Measurements from ENCODE around the gene KRT73. TPM values are rescaled to one million over a fixed set of nuclear protein-coding genes. Genes with fewer than 3 reads are reported as not detected.
A peak's percentile ranks its signal among the peaks of the same experiment; 100 is the strongest.

The KRT73 gene
- total RNA-seq, 1 experiment from 2014 or later: not detected

GRCh38 chr12:52570511-52570910 is 47.8 kb downstream of the KRT73 start:
- peaks cover 25% of the 10 kb centered on the region for H3K27me3 Mint-ChIP-seq (ENCODE audit: low read depth)
- Histone ChIP-seq H3K79me2 (ENCODE audit: insufficient read depth, low read length) (no peaks in the 10 kb centered on the region), H2BK20ac (ENCODE audit: low read depth, low read length, poor library complexity, severe bottlenecking) (no peak overlapping the region), H2BK5ac (ENCODE audit: insufficient read length, low read length) (no peak overlapping the region), H3K23ac (ENCODE audit: insufficient read length, low read depth, low read length) (no peak overlapping the region), H3K9ac (ENCODE audit: extremely low read depth, insufficient read length, low read length) (no peak overlapping the region), H2BK120ac (ENCODE audit: low read depth, low read length, poor library complexity, severe bottlenecking) (no peak overlapping the region), H3K18ac (ENCODE audit: insufficient read length, low read depth, low read length) (no peak overlapping the region), H2AFZ (ENCODE audit: low read length) (no peak overlapping the region), H3K14ac (ENCODE audit: insufficient read depth, low read length) (no peak overlapping the region), H3T11ph (ENCODE audit: low read length) (no peak overlapping the region), H3K27ac (ENCODE audit: insufficient read length, low read depth, low read length) (no peak overlapping the region), H3K79me1 (ENCODE audit: insufficient read depth, low read depth, low read length, poor library complexity, severe bottlenecking) (no peaks in the 10 kb centered on the region), H4K5ac (ENCODE audit: insufficient read length, low read depth, low read length) (no peak overlapping the region), H3K23me2 (ENCODE audit: insufficient read length, low read depth, low read length, poor library complexity, severe bottlenecking) (no peaks in the 10 kb centered on the region), H3K56ac (ENCODE audit: insufficient read length, low read depth, low read length) (no peak overlapping the region), H3K4me2 (ENCODE audit: insufficient read depth, insufficient read length, low read length) (no peak overlapping the region), H2BK12ac (ENCODE audit: insufficient read length, low read depth, low read length) (no peak overlapping the region), H4K91ac (ENCODE audit: insufficient read length, low read depth, low read length) (no peak overlapping the region), H3K9me3 (ENCODE audit: control insufficient read depth, low read depth, low read length) (no peaks in the 10 kb centered on the region), H4K20me1 (ENCODE audit: control insufficient read depth, insufficient read depth, insufficient read length) (no peaks in the 10 kb centered on the region), H2BK15ac (ENCODE audit: low read depth, low read length) (no peak overlapping the region), H3K27me3 (ENCODE audit: insufficient read depth, low read length) (no peaks in the 10 kb centered on the region), H3K4ac (ENCODE audit: low read depth, low read length) (no peak overlapping the region), H2AK5ac (ENCODE audit: insufficient read length, low read length) (no peak overlapping the region), H3K4me1 (ENCODE audit: insufficient read depth, low read length) (no peaks in the 10 kb centered on the region), H4K8ac (replicated peaks; ENCODE audit: insufficient read length, low read depth, low read length) (peak overlapping the region; percentile 18)
- H3K27ac Mint-ChIP-seq: no peak overlapping the region
- H3K36me3 Mint-ChIP-seq (ENCODE audit: insufficient read depth in 1 of 3, low read depth in 3 of 3): no peaks in the 10 kb centered on the region
- no peaks in the 10 kb centered on the region for H3K4me1 Mint-ChIP-seq
- no peak for DNase-seq
- H3K4me3 Mint-ChIP-seq: no peak overlapping the region
- WGBS (ENCODE audit: extremely low coverage, insufficient read length, low lambda C conversion rate): no CpG with 5 or more reads among the region's 10 CpGs
- H3K9me3 Mint-ChIP-seq: no peaks in the 10 kb centered on the region
- no peak for TF ChIP-seq CTCF (conservative IDR thresholded peaks at IDR 0.05)
